Left cardiac atrium (tissue), 4 donors: Measurements from ENCODE around the gene ZP1. TPM values are rescaled to one million over a fixed set of nuclear protein-coding genes. Genes with fewer than 3 reads are reported as not detected.

Source experiments
- ATAC-seq, 2 donors: fragments of 200-7000 bp; cut with Tn5 transposase; one replicate each; pipeline ENCODE4 v1.9.1; 2020; ENCODE audit warnings: mild to moderate bottlenecking in 2 of 2, moderate library complexity in 2 of 2
- DNase-seq: peaks from one replicate; pipeline ENCODE4 v3.0.0-alpha.2; 2020
- intact Hi-C, 2 donors: fragments of 100-400 bp; cut with DNase I; formaldehyde crosslinking; loops; one replicate each; pipeline versions ENCODE4 v1.14.1 to v1.15.1; 2022 to 2023
- total RNA-seq, 2 donors: library from RNA; stranded (reverse); fragmentation: NEBNext Ultra II Directional; extraction: Animal tissue kit (Norgen Biotek cat#: 25700); gene quantifications; one replicate each; pipeline ENCODE4 v1.2.1, GENCODE V29; 2021
- donor health status: DM: no; HTN: yes; CAD: no.
- donor health status: DM: no; HTN: yes; CAD: no; lungs with severe emphysema.
- donor health status: DM: yes; HTN: yes; CAD: no.
- donor health status: Dilated cardiomyopathy.

ZP1 gene
- total RNA-seq, 2 donors from 2014 or later: not detected

DNA sequence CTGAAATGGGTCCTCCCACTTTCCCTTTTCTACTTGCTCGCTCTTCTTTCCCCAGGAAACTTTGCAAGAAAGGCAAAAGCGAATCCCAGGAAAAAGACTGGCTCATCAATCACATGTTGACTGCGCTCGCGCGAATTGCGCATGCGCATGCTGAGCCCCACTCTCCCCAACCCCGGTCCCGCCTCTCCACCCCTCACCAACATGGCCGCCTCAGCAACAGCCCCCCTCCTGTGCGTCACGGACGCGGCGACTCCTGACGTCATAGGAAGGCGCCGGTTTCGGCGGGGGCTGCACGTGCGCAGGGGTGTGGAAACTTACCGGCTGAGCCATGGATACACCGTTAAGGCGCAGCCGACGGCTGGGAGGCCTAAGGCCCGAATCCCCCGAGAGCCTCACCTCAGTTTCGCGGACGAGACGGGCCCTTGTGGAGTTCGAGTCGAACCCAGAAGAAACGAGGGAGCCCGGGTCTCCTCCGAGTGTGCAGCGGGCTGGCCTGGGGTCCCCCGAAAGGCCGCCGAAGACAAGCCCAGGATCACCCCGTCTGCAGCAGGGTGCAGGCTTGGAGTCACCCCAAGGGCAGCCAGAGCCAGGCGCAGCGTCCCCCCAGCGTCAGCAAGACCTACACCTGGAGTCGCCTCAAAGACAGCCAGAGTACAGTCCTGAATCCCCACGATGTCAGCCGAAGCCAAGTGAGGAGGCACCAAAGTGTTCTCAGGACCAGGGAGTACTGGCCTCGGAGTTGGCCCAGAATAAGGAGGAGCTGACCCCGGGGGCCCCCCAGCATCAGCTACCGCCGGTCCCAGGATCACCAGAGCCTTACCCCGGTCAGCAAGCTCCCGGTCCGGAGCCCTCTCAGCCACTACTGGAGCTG, 25.3 kb upstream of the ZP1 start, which contains the start of gene CCDC86:
Gene CCDC86 (plus strand): TSS at position 317 of the 871 bp plus-strand sequence. CDS start 12 bp downstream, at position 329.
- ATAC-seq (peak; percentile 96 to 97), DNase-seq (peak; percentile 97)
- intact Hi-C loops: no loop called here

DNA sequence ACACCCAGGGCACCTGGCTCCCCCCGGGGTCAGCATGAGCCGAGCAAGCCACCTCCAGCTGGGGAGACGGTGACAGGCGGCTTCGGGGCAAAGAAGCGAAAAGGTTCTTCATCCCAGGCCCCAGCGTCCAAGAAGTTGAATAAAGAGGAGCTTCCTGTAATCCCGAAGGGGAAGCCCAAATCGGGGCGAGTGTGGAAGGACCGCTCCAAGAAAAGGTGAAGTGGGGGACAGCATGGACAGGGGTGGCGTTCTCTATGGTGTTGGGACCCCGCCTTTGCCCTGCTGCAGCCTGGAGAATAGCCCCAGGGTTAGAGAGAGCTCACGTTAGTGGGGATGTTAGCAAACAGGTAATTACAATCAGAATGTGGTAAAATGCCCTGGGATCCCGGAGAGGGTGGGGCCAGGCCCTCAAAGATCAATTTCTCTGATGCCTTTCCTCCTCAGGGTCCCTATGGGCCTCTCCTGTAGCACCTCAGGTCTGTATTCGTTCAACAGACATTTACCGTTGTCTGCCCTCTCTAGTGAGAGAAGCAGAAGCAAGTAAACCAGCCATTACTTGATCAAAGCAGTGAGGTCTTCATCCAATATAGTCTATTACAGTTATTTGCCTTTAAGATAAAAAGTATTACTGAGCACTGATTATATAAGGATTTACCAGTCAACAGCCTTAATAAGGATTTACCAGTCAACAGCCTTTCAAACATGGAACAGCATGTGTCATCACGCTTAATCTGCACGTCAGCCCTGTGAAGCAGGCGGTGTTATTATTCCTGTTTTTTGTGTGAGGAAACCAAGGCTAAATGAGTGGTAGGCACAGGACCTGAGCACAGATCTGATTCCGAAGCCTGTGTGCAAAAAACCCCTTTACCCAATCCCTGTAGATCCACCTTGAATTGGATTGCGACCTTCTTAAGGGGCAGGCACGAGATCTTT, 24.4 kb upstream of the ZP1 start:
- ATAC-seq: no peak
- intact Hi-C loops: no loop called here

DNA sequence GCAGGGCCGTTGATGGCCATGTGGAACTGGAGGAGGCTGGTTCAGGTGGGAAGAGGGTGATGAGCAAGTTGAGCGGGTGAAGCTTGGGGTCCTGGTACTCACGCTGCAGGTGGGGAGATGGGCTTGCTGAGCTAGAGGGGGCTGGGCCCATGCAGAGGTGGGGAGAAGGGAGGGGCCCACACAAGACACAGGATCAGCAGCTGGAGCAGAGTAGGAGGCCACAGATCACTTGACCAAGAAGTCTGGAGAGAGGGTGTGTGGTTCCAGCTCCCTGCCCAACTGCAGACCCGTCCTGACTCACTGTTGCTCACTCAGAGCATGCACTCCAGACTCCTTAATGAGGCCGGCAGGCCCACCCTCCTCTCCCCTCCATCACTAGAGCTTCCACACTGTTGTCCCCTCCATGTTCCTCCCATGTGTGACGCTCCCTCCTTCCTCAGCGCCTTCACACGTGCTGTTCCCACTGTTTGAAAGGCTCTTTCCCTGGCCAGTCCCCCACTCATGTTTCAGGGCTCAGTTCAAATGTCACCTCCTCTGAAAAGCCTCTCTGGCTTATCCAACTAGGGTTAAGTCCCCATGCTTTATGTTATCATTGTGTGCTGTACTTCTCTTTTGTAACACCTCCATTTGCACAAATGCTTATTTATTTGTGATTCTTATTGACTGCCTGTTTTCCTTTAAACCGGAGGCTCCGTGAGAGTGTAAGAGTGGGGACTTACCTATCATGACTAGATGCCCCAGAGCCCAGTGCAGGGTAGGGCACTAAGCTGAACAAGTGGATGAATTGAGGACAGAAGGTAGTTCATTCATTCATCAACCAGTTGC, 23.1 kb upstream of the ZP1 start:
- DNase-seq (no peak), ATAC-seq (no peak)
- intact Hi-C loops: no loop called here

More for the DNA sequence above, 24.4 kb upstream of the ZP1 start:
- DNase-seq: no peak

DNA sequence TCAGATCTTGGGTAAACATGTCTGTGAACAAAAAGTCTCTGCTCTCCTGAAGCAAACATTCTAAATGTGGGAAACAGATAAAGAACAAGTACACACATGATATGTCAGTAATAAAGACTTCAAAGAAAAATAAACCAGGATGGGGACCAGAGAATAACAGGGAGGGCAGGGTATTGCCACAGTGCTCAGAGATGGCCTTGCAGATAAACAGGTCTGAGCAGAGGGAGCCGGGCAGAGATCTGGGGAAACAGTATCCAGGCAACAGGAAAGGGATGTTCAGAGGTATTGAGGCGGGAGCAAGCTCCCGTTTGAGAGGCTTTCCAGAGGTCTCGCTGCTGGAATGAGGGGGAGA, 22.5 kb upstream of the ZP1 start:
- ATAC-seq: no peak
- intact Hi-C loops: no loop called here

DNA sequence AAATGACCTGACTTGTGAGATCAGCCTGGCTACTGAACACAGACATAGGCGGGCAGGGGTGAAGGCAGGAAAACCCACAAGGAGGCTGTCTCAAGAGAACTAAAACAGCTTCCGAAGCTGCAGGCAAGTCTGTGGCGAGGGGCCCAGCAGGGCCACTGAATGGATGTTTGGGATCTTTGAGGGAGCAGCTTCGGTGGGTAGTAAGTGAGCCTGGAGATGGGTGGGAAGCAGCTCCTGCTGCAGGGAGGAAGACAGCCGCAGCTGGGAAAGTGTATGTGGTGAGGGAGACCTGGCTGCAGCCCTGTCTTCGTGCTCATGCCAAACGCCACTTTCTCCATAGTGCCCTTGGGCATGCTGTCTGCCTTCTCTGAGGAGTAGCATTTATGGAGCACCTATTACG, 22.0 kb upstream of the ZP1 start:
- intact Hi-C loops: no loop called here
- no peak for DNase-seq
- no peak for ATAC-seq

More for the DNA sequence above, 22.5 kb upstream of the ZP1 start:
- no peak for DNase-seq

DNA sequence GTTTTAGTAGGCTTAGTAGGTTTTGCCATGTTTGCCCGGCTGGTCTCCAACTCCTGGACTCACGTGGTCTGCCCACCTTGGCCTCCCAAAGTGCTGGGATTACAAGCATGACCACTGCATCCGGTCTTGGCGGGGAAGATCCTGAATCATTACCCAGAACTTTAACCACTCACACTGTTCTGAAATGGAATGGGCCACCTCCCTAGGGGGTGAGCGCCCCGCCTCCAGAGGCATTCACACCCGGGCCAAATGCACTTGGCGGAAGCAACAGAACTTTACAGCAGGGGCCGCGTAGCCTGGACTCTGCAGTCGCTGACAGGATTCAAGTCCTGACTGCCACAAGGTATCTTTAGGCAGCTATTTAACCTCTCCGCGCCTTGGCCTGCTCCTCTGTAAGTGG, 20.1 kb upstream of the ZP1 start:
- intact Hi-C loops: no loop called here
- ATAC-seq (no peak), DNase-seq (no peak)

DNA sequence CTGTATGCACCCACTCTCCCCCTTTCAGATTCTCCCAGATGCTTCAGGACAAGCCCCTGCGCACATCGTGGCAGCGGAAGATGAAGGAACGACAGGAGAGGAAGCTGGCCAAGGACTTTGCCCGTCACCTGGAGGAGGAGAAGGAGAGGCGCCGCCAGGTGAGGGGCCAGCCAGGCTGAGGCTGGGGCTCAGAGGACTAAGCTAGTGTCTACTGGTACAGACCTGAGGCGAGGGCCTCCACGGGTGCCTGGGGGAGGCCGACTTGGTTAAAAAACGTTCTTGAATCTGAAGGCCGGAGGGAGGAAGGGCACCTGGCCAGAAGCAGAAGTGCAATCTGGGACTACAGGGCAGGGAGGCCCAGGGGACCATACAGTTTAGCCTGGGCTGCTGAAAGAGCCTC, 19.4 kb upstream of the ZP1 start:
- intact Hi-C loops: no loop called here
- no peak for ATAC-seq

DNA sequence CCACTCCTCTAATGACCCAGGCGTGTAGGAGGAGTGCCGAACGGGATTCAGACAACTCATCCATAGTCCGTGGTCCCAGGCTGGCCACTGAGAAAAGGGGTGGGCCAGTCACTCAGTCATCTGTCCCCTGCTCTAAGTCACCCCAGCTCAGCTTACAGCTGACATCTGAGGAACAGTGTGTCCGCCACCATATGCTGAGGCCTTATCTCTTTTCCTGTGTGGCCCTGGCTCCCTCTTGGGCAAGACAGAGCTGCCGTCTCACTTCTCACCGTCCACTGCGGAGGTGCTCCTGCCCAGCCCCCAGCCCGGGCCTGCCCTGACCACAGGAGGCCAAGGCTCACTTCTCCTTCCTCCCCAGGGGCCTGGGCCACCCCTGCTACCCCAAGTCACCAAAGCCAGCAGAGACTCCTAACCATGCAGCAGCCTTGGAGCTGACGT, 18.6 kb upstream of the ZP1 start:
- ATAC-seq (no peak), DNase-seq (no peak)
- intact Hi-C loops: no loop called here

More for the DNA sequence above, 19.4 kb upstream of the ZP1 start:
- DNase-seq: no peak

DNA sequence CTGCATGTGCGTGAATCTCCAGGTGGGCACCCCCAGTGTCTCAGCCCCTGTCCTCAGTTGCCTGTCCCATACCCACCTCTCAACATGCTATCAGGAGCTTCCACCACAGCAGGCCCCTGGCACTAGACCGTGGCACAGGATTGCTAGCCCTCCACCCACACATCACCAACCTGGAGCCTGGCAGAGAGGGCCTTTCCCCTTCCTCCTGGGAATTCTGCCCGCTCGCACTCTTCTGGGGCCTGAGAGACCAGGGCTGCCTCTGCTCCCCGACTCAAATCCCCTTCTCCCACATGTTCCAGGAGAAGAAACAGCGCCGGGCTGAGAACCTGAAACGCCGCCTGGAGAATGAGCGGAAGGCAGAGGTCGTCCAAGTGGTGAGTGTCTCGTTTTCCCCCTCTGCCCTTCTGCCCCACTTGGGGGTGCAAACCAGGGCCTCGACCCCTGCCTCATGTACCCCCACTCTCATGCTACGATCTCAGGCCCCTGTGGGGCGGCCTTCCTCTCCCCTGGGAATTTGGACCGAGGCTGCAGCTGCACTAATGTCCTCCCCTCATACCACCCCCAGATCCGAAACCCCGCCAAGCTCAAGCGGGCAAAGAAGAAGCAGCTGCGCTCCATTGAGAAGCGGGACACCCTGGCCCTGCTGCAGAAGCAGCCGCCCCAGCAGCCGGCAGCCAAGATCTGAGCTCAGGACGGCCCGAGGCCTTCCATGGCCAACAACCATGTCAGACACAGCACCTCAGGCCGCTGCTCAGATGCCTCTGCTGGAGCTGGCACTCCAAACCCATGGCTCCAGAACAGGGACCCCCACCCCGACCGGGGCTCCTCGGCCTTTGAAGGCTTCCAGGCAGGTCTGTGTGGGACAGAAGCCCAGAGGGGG, 17.5 kb upstream of the ZP1 start:
- no peak for DNase-seq
- ATAC-seq: no peak
- intact Hi-C loops: no loop called here

DNA sequence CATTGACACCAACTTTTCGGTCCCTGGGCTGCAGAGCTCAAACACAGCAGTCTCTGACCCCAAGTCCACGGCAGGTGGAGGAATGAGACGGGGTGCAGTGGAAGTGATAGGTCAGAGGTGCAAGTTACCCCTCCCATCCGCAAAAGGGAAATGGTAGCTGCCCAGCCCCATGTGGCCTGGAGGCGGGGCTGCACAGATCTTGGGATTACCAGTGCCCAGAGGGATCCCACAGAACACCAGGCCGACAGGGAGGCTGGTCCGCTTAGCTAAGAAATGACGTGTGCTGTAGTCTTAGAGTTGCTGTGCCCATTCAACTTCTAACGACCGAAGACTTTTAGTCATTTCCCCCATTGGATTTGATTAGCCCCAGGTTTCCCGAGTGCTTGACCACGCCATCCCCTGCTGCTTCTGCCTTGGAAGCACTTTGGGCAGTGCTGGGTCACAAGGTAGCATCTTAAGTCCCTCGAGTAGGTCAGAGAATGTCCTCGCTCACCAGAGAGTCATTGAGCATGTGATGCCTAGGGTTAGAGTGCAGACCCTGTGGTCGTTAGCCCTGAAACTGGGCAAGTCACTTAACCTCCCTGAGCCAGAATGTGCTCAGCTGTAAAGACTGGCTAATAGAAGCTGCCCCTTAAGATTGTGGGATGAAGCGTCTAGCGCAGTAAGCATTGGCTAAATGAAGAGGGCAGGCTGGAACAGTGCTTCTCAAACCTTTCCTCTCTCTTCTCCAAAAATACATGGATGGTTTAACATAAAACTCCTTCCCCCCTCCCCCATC, 15.8 kb upstream of the ZP1 start:
- ATAC-seq: no peak
- intact Hi-C loops: no loop called here
- no peak for DNase-seq

DNA sequence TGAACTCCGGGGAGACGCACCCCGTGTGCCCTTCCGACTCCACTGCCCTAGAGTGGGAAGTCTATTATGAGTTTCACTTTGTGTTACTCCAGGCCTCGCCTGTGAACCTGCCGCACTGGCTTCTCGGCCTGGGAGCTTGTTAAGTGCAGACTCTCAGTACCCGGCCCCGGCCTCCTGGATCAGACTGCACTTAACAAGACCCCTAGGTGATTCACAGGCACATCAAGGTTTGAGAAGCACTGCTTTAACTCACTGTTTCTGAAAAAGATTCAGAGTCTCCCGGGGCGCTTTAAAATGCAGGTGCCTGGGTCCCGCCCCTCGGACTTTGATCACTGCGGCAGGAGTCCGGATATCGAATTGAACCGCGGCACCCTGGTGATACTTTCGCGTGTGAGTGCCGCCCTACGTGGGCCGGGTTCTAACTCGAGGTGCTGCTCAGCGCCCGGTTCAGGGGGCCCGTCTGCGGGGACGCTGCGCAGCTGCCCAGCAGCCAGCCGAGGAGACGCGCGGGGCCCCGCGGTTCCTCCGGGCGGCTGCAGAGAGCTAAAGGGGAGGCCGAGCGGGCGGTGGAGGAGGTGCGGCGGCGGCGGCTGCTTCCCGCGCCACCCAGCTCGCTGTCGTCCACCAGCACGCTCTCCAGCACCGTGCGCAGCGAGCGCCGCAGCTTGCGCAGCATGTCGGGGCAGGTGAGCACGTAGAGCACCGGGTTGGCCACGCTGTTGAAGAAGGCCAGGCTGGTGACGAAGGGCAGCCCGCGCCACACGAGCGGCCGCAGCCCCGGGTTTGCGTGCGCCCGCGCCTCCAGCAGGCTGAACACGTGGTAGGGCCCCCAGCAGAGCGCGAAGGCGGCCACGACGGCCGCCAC, 15.0 kb upstream of the ZP1 start:
- DNase-seq (no peak), ATAC-seq (no peak)
- intact Hi-C loops: no loop called here

DNA sequence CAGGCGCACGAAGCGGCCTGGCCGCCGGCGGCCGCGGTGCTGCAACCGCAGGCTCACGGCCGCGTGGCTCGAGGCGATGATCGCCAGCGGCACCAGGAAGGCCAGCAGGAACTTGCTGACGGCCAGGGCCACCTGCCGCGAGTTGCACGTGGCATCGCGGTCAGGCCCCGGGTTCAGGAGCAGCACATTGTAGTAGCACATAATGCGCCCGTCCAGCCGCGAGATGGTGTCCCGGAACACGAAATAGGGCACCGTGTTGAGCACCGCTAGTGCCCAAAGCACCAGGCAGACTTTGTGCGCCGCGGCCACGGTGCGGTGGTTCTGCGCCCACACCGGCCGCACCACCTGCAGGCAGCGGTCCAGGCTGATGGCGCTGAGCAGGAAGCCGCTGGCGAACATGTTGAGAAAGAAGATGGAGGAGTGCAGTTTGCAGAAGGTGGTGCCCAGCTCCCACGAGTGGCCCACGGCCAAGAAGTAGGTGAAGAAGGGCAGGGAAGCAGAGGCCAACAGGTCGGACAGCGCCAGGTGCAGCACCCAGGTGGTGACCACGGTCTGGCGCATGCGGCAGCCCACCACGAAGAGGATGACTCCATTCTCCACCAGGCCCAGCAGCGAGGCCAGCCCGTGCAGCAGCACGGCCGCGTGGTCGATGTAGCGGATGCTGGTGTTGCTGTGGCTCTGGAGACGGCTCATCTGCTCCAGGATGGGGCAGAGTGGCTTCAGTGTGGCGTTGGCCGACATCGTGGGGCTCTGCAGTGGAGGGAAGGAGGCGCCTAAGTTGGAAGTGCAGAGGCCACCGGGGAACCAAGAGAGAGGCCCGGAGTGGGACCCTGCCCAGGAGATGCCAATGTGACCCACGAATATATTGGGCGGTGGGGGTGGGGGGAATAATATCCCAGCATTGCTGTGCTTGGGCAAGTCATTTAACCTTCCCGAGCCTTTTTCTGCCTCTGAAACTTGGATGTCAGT, 14.1 kb upstream of the ZP1 start:
- intact Hi-C loops: no loop called here
- DNase-seq (no peak), ATAC-seq (no peak)

DNA sequence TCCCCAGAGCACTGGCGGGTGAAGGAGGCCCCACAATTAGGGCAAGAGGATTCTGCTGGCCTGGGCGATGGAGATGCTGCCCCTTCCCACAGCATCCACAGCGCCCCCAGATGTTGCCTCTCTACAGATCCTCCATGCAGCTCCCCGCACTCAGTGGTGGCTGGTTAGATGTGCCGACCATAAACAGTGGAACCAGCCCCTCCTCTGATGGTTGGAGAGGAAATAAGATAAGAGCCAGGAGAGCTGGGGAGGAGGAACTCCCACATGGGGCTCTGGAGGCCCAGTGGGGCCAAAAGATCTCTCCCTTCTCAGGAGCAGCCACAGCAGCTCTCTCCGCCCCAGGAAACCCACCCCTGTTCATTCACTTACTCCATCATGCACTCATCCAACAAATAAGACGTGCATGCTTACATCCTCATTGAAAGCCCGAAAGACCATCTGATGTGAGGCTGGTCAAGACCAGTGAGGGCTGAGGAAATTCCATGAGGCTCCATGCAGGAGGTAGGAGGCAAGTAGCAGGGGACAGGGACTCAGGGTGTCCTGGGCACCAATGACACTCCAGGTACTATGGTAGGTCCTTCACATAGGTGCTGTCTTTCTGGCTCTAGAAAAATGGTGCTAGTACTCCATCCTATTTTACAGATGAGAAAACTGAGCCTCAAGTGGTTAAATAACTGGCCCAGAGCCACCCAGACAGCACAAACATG, 13.0 kb upstream of the ZP1 start:
- intact Hi-C loops: no loop called here
- ATAC-seq: no peak
- DNase-seq: no peak

DNA sequence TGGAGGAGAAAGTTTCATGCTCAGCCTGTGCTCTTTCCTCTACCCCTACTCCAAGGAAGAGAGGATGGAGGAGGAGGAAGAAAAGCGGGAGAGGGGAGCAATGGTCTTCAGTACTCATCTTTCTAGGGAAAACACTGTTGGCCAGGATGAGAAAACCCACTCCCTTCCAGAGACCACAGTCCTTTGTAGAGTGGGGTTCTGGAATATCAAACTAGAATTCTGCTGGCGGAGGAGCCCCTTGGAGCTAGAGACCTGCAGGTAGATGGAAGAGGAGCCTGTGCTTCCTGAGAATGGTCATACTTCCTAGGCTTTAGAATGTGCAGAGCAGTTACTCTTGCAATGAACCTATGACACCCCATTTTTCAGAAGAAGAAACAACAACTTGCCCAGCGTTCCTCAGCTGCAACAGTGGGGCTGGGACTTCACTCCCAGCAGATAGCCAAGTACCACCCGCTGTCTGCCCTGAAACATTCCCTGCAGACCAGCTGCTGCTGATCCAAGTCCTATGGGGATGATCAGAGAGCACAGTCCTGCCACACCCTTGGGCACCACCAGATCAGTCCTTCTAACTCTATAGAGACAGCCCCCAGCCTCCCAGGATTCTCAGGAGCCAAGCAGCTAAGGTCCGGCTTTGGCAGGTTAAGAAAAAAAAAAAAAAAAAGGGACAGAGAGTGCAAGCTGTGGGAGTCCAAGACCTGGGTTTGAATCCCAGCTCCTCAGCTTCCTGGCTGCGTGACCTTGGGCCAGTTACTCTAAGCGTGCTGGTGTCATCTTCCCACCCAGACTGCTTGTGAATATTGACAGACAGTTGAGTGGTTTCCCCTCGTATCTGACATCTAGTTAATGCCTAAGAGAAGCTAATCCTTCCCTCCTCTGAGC, 12.3 kb upstream of the ZP1 start:
- no peak for ATAC-seq
- intact Hi-C loops: no loop called here
- DNase-seq: no peak
